GM19035 (cell line): Measurements from ENCODE around the gene MAP7D2.
A peak's percentile ranks its signal among the peaks of the same experiment; 100 is the strongest.

Experiments
- ATAC-seq: cut with Tn5 transposase; IDR thresholded peaks from one replicate; pipeline ENCODE4 v1.9.1; 2021; ENCODE audit not compliant: unreplicated experiment

The MAP7D2 gene

DNA sequence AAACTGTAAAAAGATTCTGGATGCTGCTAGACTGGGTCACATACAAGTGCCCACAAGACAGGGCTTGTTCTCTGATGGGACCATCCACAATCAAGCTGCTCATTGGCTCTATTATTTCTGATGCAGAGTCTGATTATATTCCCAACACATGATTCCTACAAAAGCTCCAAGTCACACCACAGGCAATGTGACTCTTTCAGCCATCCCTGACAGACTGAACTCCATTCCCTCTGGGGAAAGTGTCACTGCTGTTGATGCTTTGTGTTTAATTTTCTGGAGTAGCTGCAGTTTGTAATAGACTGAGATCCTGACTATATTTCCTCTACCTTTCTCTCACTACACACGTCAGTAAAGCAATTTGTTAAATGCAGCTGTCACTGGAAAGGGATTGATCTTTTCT, 70.5 kb downstream of the MAP7D2 start:
- ATAC-seq, result no peak

GRCh38 chrX:20042221-20042620, 74.5 kb downstream of the MAP7D2 start:
- no peak for ATAC-seq

DNA sequence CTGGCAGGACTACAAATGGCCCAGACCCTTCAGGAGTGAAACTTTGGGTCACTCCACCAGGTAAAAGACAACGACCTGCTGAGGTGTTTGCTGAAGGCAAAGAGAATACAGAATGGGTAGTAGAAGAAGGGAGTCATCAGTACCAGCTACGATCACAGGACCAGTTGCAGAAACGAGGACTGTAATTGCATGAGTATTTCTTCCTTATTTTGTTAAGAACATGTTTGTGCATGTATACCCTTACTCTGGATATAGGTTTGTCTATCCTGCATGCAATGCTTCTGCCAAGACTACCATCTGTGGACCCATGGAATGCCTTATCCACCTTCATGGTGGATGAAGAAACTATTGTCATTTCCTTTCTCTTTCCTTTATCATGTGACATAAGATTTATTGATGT, 77.7 kb downstream of the MAP7D2 start:
- ATAC-seq, result no peak

DNA sequence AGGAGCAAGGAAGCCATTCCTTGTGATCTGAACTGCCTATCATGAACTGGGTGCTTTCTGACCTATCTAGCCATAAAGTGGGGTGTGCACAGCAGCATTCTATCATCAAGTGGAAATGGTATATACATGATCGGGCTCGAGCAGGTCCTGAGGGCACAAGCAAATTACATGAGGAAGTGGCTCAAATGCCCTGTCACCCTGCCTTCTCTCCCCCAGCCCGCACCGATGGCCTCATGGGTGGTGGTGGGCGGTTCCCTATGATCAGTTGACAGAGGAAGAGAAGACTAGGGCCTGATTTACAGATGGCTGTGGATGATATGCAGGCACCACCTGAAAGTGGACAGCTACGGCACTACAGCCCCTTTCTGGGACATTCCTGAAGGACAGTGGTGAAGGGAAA, 79.5 kb downstream of the MAP7D2 start:
- no peak for ATAC-seq

DNA sequence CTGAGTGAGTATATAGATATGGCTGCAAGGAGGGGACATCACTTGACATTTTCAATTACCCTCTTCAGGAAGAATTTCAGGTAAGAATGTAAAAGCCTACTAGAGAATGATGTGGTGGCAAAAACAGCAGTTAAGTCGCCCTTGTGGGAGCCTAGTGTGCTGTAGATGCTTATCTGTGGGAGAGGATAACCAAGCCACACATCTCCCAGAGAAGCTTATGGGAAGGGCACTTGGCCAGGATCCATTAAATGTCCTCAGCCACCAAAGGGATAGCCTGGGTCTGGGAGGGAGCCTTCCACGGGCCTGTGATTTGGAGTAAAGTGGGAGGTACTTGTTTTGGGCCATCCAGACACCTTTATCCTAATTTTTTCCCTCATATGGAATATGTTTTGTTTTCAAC, 84.5 kb downstream of the MAP7D2 start:
- ATAC-seq, result no peak

DNA sequence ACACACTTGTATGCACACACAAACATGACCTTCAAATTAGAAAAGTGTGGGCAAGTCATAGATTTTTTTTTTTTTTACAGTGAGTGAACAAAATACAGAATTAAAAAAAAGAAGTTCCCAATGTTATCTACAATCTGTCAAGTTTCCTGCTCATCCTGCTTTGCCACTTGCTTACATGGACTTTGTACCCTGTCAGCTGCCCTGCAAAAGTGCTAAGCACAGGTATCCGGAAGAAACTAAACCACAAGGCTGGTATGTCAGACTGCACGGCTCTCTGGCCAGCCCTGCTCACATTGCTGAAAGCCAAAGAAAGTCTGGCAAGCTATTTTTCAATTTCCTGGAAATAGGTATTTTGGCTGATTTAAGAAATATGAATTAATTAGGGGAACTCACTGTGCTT, 87.0 kb downstream of the MAP7D2 start:
- ATAC-seq, result no peak

- ATAC-seq, result no peak
Measured at GRCh38 chrX:20028588-20028987, 88.1 kb downstream of the MAP7D2 start.

DNA sequence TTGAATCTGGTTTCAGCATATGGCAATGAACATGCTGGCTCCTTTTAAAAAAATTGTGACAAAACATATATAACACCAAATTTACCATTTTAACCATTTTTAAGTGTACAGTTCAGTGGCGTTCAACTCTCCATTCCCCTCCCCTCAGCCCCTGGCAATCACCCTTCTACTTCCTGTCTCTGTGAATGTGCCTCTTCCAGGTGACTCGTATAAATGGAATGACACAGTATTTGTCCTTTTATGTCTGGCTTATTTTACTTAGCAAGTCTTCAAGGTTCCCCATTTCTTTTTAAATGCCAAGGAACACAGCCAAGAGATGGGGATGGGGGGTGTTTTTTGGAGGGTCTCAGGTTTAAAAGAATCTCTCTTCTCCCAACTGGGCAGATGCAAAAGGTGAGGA, 90.4 kb downstream of the MAP7D2 start:
- ATAC-seq, result no peak

DNA sequence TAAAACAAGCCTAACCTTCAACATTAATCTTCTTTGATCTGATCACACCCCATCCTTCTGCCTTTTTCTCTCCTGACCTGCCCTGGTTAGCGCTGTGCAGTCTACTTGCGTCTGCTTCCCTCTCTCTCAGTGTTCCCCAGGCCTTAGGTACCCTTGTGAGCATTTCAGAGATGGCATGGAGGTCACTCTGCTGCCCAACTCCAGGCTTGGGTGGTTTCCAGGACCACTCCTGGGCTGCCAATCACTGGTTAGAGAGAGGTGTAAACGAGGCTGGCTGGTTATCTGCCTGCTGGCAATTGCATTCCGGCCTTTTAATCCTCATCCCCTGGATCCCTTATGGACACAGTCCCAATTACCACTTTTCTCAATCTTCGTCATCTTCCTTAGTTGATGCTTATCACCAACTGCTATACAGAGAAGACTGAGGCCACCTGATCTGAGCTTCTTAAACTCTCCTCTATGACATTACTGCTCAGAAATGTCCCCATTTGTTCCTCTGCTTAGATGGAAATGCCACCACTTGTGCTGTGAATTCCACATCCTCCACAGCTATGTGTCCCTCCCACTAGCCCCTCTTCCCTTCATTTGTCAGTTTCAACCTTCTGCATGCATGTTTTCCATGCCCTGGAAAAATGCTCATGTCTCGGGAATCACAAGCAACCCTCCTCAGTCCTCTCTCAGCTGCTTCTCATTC, 96.9 kb downstream of the MAP7D2 start:
- ATAC-seq, result no peak

DNA sequence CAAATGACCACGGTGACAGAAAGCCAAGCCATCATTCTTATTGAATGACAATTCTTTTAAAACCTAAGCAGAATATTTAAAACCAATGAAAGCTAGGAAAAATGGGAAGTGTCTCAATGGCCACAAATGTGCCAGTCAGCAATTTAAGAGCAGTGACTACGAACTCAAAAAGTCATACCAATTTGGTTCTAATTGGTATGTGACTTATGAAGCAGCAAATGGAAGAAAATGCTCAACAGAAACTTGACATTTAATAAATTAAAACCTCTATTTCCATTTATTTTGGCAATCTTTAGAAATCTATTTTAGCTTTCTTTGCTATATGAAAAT, 100.1 kb downstream of the MAP7D2 start:
- ATAC-seq, result no peak

DNA sequence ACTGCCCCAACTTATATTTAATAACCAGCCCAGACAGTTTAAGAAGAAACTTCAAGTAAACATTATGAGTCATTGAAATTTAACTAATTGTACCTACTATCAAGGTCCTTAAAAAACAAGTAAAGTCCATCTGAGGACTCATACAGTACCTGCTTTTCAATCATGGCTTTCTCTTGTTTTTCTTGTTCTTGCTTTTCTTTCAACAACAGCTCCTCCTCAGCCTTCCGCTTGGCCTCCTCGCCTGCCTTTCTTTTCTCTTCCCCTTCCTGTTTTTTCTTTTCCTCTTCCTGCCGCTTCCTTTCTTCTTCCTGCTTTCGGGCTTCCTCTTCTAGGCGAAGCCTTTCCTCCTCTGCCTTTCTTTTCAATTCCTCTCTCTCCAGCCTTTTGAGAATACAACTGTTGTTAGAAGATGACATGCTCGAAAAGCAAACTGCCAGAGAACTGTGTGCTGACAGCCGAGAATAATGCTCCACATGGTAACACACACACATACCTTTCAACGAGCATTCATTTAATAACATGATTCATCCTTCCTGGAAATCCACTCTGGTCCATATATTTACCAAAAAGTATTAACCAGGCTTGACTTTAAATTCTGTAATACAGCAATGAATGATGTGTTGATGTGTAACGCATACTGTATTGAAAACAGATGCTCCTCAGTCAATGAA, 100.6 kb downstream of the MAP7D2 start:
- ATAC-seq, result no peak

GRCh38 chrX:20015422-20015821, 101.3 kb downstream of the MAP7D2 start:
- ATAC-seq, result no peak

DNA sequence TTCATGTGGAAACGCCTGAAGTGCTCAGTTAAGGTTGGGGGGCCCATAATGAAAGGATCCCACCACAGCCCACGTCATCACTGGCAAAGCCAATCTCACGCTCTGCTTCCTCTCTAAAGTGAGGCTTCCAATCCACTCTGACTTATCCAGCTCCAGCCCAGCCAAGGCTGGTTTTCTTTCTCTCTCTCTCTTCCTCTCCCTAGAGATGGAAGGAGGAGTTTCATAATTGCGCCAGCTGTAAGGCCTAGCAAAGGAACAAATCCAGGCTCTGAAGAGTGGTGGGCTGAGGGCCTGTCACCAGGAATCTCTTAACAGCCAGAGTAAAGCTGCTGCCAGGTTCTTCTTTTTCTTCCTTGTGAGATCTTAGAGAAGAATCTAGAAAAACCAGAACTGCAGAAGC, 105.1 kb downstream of the MAP7D2 start:
- no peak for ATAC-seq

GRCh38 chrX:20007962-20008622, 108.6 kb downstream of the MAP7D2 start:
- ATAC-seq, result no peak

- no peak for ATAC-seq
Measured at GRCh38 chrX:20005883-20006282, 110.8 kb downstream of the MAP7D2 start.

DNA sequence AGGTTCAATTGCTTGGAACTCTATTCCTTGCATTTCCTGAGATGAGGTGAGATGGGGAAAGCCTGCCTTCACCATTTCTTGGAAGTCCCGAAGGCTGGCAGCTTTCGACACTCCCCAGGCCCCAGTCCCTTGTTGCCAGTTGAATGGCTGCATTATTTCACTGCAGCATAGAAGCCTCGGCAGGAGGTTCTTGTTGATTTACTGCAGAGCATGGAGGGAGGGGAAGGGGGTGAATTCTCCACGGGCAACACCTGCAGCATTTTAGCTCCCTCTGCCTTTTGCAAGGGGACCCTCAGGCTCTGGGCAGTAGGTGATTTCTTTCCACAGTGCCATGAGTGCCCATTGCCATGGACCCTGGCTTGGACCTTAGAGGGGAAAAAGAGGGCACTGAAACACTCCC, 115.1 kb downstream of the MAP7D2 start:
- ATAC-seq, result no peak

GRCh38 chrX:19991350-19991718, 125.4 kb downstream of the MAP7D2 start:
- ATAC-seq, result no peak

GRCh38 chrX:19990556-19991349, 126.0 kb downstream of the MAP7D2 start, which contains the start of gene BCLAF3:
Gene BCLAF3, minus strand, starts transcription at chrX:19991061. Its CDS starts 20,797 bp downstream, at chrX:19970264.
- peak; percentile 93 for ATAC-seq

GRCh38 chrX:19990151-19990555, 126.6 kb downstream of the MAP7D2 start:
- ATAC-seq, result peak; percentile 24

DNA sequence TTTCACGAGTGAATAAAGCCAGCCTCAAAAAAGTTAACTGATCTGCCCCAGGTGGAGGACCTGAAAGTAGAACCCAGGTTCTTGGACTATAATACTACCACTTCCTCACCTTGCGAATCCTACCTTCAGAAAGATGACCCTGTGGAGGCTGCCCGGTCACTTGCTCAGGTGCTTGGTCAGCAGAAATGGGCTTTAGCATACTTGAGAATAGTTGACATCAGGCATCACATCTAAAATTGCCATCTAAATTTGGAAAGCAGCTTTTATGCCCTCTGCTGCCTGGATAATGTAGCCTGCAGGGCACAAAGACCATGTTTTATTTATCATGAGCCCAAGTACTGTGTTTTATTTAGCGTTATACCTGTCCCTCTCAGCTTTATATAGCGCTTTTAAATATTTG, 128.9 kb downstream of the MAP7D2 start:
- no peak for ATAC-seq

DNA sequence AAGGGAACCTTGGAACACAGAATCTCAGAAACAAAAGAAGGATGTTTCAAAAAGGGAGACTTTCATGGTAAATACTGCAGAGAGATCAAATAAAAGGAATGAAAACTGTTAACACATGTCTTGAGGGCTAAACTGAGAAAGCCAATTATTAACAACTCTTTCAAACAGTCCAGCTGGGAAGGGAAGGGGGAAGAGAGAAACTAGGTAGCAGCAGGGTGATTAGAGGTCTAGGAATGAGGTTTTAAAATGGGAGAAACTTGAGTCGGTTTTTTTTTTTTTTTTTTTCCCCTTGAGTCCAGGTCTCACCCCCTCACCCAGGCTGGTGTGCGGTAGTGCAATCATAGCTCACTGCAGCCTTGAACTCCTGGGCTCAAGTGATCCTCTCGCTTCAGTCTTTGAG, 130.2 kb downstream of the MAP7D2 start:
- no peak for ATAC-seq

- ATAC-seq, result no peak
Measured at GRCh38 chrX:19981947-19982346, 134.8 kb downstream of the MAP7D2 start.
